Astrocyte (in vitro differentiated cells and primary cell): ENCODE results near the gene TRAF3IP3. TPM values are rescaled to one million over a fixed set of nuclear protein-coding genes. Genes with fewer than 3 reads are reported as not detected.

ENCODE experiments used
- DNase-seq: peaks from one replicate; pipeline ENCODE4 v3.0.0-alpha.2; 2010; ENCODE audit warnings: low read depth
- FAIRE-seq: peaks from 2 replicates; lab custom pipeline; 2011; peaks lifted over from hg19 to GRCh38; lab: Jason Lieb, UNC
- H2AFZ ChIP-seq: 2 replicates; pipeline ENCODE4 v1.6.0; 2012; ENCODE audit warnings: low read depth, low read length, inconsistent platforms
- H3K27ac ChIP-seq: 2 replicates; pipeline ENCODE4 v1.5.1; 2011; ENCODE audit warnings: low read depth, low read length, inconsistent platforms
- H3K27me3 ChIP-seq: 2 replicates; pipeline ENCODE4 v1.6.0; 2011; ENCODE audit warnings: low read length, inconsistent platforms; ENCODE audit not compliant: insufficient read depth
- H3K36me3 ChIP-seq: 2 replicates; pipeline ENCODE4 v1.5.1; 2011; ENCODE audit warnings: low read length, inconsistent platforms; ENCODE audit not compliant: insufficient read depth
- H3K4me1 ChIP-seq: 2 replicates; pipeline ENCODE4 v1.5.1; 2011; ENCODE audit warnings: low read length, inconsistent platforms; ENCODE audit not compliant: insufficient read depth
- H3K4me2 ChIP-seq: 2 replicates; pipeline ENCODE4 v1.6.0; 2012; ENCODE audit warnings: low read length, inconsistent platforms
- H3K4me3 ChIP-seq: 2 replicates; pipeline ENCODE4 v1.5.1; 2011; ENCODE audit warnings: low read depth, mild to moderate bottlenecking, low read length, inconsistent platforms; ENCODE audit not compliant: insufficient read depth
- H3K79me2 ChIP-seq: 2 replicates; pipeline ENCODE4 v1.6.0; 2012; ENCODE audit warnings: mild to moderate bottlenecking, low read length, inconsistent platforms; ENCODE audit not compliant: insufficient read depth
- H3K9ac ChIP-seq: 2 replicates; pipeline ENCODE4 v1.6.0; 2012; ENCODE audit warnings: mild to moderate bottlenecking, low read length, inconsistent platforms
- H3K9me3 ChIP-seq: 2 replicates; pipeline ENCODE4 v1.5.1; 2012; ENCODE audit warnings: low read depth, mild to moderate bottlenecking, low read length, inconsistent platforms; ENCODE audit not compliant: insufficient read depth
- H4K20me1 ChIP-seq: 2 replicates; pipeline ENCODE4 v1.6.0; 2012; ENCODE audit warnings: low read length, inconsistent platforms; ENCODE audit not compliant: insufficient read depth
- H3K27ac Mint-ChIP-seq: one replicate; pipeline ENCODE4 v1.8.0; 2021; ENCODE audit warnings: mild to moderate bottlenecking, mixed read lengths; ENCODE audit not compliant: unreplicated experiment
- H3K27me3 Mint-ChIP-seq: one replicate; pipeline ENCODE4 v1.8.0; 2021; ENCODE audit warnings: low read depth, mixed read lengths; ENCODE audit not compliant: unreplicated experiment
- H3K36me3 Mint-ChIP-seq: one replicate; pipeline ENCODE4 v1.8.0; 2021; ENCODE audit warnings: low read depth, mixed read lengths; ENCODE audit not compliant: unreplicated experiment
- H3K4me1 Mint-ChIP-seq: one replicate; pipeline ENCODE4 v1.8.0; 2021; ENCODE audit warnings: low read depth, mixed read lengths; ENCODE audit not compliant: unreplicated experiment
- H3K4me3 Mint-ChIP-seq: one replicate; pipeline ENCODE4 v1.8.0; 2021; ENCODE audit warnings: mild to moderate bottlenecking, moderate library complexity, mixed read lengths; ENCODE audit not compliant: unreplicated experiment
- H3K9me3 Mint-ChIP-seq: one replicate; pipeline ENCODE4 v1.8.0; 2021; ENCODE audit warnings: mild to moderate bottlenecking, mixed read lengths; ENCODE audit not compliant: unreplicated experiment
- EZH2 ChIP-seq: IDR thresholded peaks from 2 replicates; pipeline ENCODE4 v1.6.1; 2012; ENCODE audit warnings: mild to moderate bottlenecking, low read length, inconsistent platforms; ENCODE audit not compliant: insufficient read depth
- total RNA-seq: library from RNA; stranded (reverse); gene quantifications from 2 replicates; pipeline ENCODE4 v1.2.1, GENCODE V29; 2021
- TF ChIP-seq, protein P1 (sequence below): IDR thresholded peaks from 2 replicates; pipeline ENCODE4 v1.5.1; 2011; ENCODE audit warnings: low read depth, mild to moderate bottlenecking, inconsistent platforms, low read length, moderate library complexity; ENCODE audit not compliant: insufficient read depth

The TRAF3IP3 gene
- total RNA-seq, 1 donor from 2014 or later = not detected

DNA sequence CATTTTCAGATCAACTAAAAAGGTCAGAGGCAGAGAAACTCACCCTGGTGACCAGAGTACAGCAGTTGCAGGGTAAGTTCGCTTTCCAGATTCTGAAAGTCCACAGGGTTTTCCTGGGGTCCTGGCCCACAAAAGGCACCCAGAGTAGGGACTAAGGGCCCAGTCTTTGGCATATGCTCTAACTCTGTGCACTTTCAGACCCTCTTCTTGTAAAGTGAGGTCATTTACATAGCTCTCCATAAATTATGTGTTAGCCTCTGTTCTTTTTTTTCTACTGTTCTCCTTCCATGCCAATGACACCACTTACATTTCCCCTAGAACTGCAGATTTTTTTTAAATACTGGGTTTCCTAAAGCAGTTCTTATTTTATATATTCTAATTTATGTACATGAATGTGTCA lies 22.2 kb downstream of the TRAF3IP3 start:
- Histone ChIP-seq H3K79me2 (no peaks in the 10 kb centered on the region), H3K9ac (no peak overlapping the region), H3K36me3 (no peaks in the 10 kb centered on the region), H3K4me2 (no peak overlapping the region), H3K4me1 (no peaks in the 10 kb centered on the region), H3K9me3 (no peaks in the 10 kb centered on the region), H3K27ac (no peak overlapping the region), H4K20me1 (no peaks in the 10 kb centered on the region), H3K27me3 (no peaks in the 10 kb centered on the region), H3K4me3 (no peak overlapping the region), H2AFZ (no peak overlapping the region)
- Mint-ChIP-seq H3K36me3 (no peaks in the 10 kb centered on the region), H3K27ac (no peak overlapping the region), H3K27me3 (peaks cover 2% of the 10 kb centered on the region), H3K4me3 (no peak overlapping the region), H3K4me1 (no peaks in the 10 kb centered on the region), H3K9me3 (no peaks in the 10 kb centered on the region)
- DNase-seq (no peak), FAIRE-seq (no peak)
- no peak for TF ChIP-seq EZH2
- TF ChIP-seq, protein P1, sequence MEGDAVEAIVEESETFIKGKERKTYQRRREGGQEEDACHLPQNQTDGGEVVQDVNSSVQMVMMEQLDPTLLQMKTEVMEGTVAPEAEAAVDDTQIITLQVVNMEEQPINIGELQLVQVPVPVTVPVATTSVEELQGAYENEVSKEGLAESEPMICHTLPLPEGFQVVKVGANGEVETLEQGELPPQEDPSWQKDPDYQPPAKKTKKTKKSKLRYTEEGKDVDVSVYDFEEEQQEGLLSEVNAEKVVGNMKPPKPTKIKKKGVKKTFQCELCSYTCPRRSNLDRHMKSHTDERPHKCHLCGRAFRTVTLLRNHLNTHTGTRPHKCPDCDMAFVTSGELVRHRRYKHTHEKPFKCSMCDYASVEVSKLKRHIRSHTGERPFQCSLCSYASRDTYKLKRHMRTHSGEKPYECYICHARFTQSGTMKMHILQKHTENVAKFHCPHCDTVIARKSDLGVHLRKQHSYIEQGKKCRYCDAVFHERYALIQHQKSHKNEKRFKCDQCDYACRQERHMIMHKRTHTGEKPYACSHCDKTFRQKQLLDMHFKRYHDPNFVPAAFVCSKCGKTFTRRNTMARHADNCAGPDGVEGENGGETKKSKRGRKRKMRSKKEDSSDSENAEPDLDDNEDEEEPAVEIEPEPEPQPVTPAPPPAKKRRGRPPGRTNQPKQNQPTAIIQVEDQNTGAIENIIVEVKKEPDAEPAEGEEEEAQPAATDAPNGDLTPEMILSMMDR = no peak

DNA sequence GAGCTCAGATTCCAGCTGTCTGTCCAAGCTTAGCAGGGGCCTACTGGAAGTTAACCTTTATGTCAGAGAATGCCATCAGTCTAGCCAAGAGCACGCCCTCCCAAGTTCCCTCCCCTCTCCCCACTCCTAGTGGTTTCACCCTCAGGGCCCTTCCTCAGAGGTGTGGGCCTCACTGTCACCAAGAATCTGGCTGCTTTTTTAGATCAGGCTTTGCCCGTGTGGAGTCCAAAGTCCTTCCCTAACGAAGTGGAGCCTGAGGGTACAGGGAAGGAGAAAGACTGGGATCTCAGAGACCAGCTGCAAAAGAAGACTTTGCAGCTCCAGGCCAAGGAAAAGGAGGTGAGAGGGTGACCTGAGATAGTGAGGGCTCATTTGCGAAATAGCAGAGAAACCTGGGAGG lies 24.4 kb downstream of the TRAF3IP3 start:
- FAIRE-seq = no peak
- H3K36me3 ChIP-seq = no peaks in the 10 kb centered on the region
- no peak overlapping the region for H3K27ac Mint-ChIP-seq
- H3K27ac ChIP-seq = no peak overlapping the region
- no peak overlapping the region for H3K4me2 ChIP-seq
- H3K27me3 ChIP-seq = no peaks in the 10 kb centered on the region
- H3K9ac ChIP-seq = no peak overlapping the region
- no peak overlapping the region for H2AFZ ChIP-seq
- peaks cover 4% of the 10 kb centered on the region for H3K4me1 Mint-ChIP-seq
- peaks cover 10% of the 10 kb centered on the region for H3K79me2 ChIP-seq
- no peaks in the 10 kb centered on the region for H3K9me3 ChIP-seq
- no peaks in the 10 kb centered on the region for H4K20me1 ChIP-seq
- peaks cover 3% of the 10 kb centered on the region for H3K36me3 Mint-ChIP-seq
- H3K4me1 ChIP-seq = peaks cover 13% of the 10 kb centered on the region
- H3K4me3 Mint-ChIP-seq = no peak overlapping the region
- H3K4me3 ChIP-seq = no peak overlapping the region
- no peaks in the 10 kb centered on the region for H3K27me3 Mint-ChIP-seq
- no peaks in the 10 kb centered on the region for H3K9me3 Mint-ChIP-seq
- TF ChIP-seq, protein P1 = no peak
- no peak for TF ChIP-seq EZH2
- no peak for DNase-seq

DNA sequence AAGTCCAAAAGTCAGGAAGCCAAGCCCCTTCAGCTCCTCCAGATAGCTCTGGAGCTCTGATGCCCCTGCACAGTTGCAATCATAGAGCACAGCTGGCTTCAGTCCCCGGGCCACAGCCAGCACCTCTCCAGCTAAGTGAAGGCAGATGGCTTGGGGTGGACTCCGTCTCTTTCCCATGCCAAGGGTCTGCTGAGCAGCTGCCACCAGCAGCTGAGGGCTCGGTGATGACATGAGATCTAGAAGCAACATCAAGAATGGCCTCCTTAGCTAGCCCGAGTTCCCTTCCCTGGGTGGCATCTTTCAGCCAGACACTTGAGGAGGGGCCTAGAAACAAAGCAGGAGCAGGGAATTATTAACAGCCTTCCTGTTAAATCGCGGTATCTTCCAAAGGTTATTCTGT lies 27.5 kb downstream of the TRAF3IP3 start:
- Mint-ChIP-seq H3K36me3 (peaks cover 3% of the 10 kb centered on the region), H3K4me3 (peak overlapping the region; percentile 96), H3K27me3 (no peaks in the 10 kb centered on the region), H3K27ac (peak overlapping the region; percentile 92), H3K9me3 (no peaks in the 10 kb centered on the region), H3K4me1 (peaks cover 4% of the 10 kb centered on the region)
- Histone ChIP-seq H2AFZ (no peak overlapping the region), H3K79me2 (peaks cover 10% of the 10 kb centered on the region), H4K20me1 (no peaks in the 10 kb centered on the region), H3K9ac (peak overlapping the region; percentile 97), H3K27me3 (no peaks in the 10 kb centered on the region), H3K27ac (no peak overlapping the region), H3K36me3 (no peaks in the 10 kb centered on the region), H3K9me3 (no peaks in the 10 kb centered on the region), H3K4me3 (peak overlapping the region; percentile 96), H3K4me2 (peak overlapping the region; percentile 95), H3K4me1 (peaks cover 13% of the 10 kb centered on the region)
- no peak for FAIRE-seq
- TF ChIP-seq, protein P1 = no peak
- TF ChIP-seq EZH2 = no peak
- no peak for DNase-seq
